Breast epithelium (tissue), 4 donors: ENCODE measurements around the gene NHLRC2. TPM values are rescaled to one million over a fixed set of nuclear protein-coding genes. Genes with fewer than 3 reads are reported as not detected.

ENCODE experiments used
- DNase-seq, 2 donors: peaks; one replicate each; pipeline ENCODE4 v3.0.0-alpha.2; 2019; ENCODE audit warnings: low spot score in 2 of 2
- H3K27ac ChIP-seq, 2 donors: fragments of 200-600 bp; sonication (generic) in 1 of 2; one replicate each; pipeline ENCODE4 v1.5.1; 2016 to 2019; ENCODE audit warnings: mild to moderate bottlenecking in 1 of 2
- H3K27me3 ChIP-seq, 2 donors: fragments of 200-600 bp; sonication (generic) in 1 of 2; one replicate each; pipeline versions ENCODE4 v1.5.1 to v1.6.0; 2017 to 2019; ENCODE audit warnings: control low read depth in 1 of 2, mild to moderate bottlenecking in 1 of 2
- H3K36me3 ChIP-seq: fragments of 200-600 bp; one replicate; pipeline ENCODE4 v1.5.1; 2019
- H3K4me1 ChIP-seq, 2 donors: fragments of 200-600 bp; sonication (generic); one replicate each; pipeline ENCODE4 v1.5.1; 2016 to 2019; ENCODE audit warnings: control low read depth in 1 of 2
- H3K4me3 ChIP-seq, 3 donors: fragments of 200-600 bp; sonication (generic); 1 replicate in 2 of 3; 2 replicates in 1 of 3; pipeline ENCODE4 v1.5.1; 2016 to 2019; ENCODE audit warnings: mild to moderate bottlenecking in 3 of 3, moderate library complexity in 2 of 3
- H3K9me3 ChIP-seq, 2 donors: fragments of 200-600 bp; sonication (generic) in 1 of 2; one replicate each; pipeline ENCODE4 v1.5.1; 2016 to 2019; ENCODE audit warnings: control low read depth in 1 of 2
- CTCF ChIP-seq, 3 donors: fragments of 450-650 bp; IDR thresholded peaks; one replicate each; pipeline ENCODE4 v1.5.1; 2016 to 2017; ENCODE audit warnings: antibody characterized with exemption in 3 of 3, mild to moderate bottlenecking in 3 of 3, moderate library complexity in 3 of 3
- POLR2A ChIP-seq: fragments of 450-650 bp; IDR thresholded peaks from one replicate; pipeline ENCODE4 v1.6.1; 2016; ENCODE audit warnings: antibody characterized with exemption, mild to moderate bottlenecking, moderate library complexity
- POLR2AphosphoS5 ChIP-seq, 3 donors: sonication (generic); formaldehyde crosslinking; IDR thresholded peaks; one replicate each; pipeline ENCODE4 v1.6.1; 2017; ENCODE audit warnings: antibody characterized with exemption in 3 of 3
- intact Hi-C: fragments of 100-400 bp; cut with DNase I; formaldehyde crosslinking; loops from one replicate; pipeline ENCODE4 v1.15.1; 2023; ENCODE audit warnings: low total_unique reads
- total RNA-seq, 3 donors: library from RNA; depleted of rRNA; stranded (reverse); fragments of >200 nt; gene quantifications; one replicate each; pipeline ENCODE4 v1.1.0, GENCODE V29; 2016

NHLRC2 gene
- total RNA-seq, 3 donors from 2014 or later: 36.4 to 84.3 (median 56.0) TPM

GRCh38 chr10:113905756-113906155 lies 51.3 kb downstream of the NHLRC2 start:
- H3K36me3 ChIP-seq: peaks cover 7% of the 10 kb centered on the region
- intact Hi-C loops: no loop called here
- no peaks in the 10 kb centered on the region for H3K4me1 ChIP-seq

GRCh38 chr10:113907166-113907565 lies 52.7 kb downstream of the NHLRC2 start:
- intact Hi-C loops: no loop called here
- Histone ChIP-seq H3K4me3 (no peak overlapping the region), H3K4me1 (no peaks in the 10 kb centered on the region), H3K36me3 (peaks cover 6% of the 10 kb centered on the region), H3K27ac (no peak overlapping the region), H3K27me3 (no peaks in the 10 kb centered on the region), H3K9me3 (no peaks in the 10 kb centered on the region)
- TF ChIP-seq CTCF (IDR thresholded peaks at IDR 0.05): no peak
- no peak for TF ChIP-seq POLR2A
- no peak for TF ChIP-seq POLR2AphosphoS5 (IDR thresholded peaks at IDR 0.05)
- DNase-seq: no peak

More at GRCh38 chr10:113905756-113906155, 51.3 kb downstream of the NHLRC2 start:
- Histone ChIP-seq H3K9me3 (no peaks in the 10 kb centered on the region), H3K4me3 (no peak overlapping the region), H3K27ac (no peak overlapping the region), H3K27me3 (no peaks in the 10 kb centered on the region)
- no peak for DNase-seq
- TF ChIP-seq POLR2A (no peak), POLR2AphosphoS5 (IDR thresholded peaks at IDR 0.05) (no peak), CTCF (IDR thresholded peaks at IDR 0.05) (no peak)

GRCh38 chr10:113908236-113908635 lies 53.8 kb downstream of the NHLRC2 start:
- no peaks in the 10 kb centered on the region for H3K36me3 ChIP-seq
- no peak overlapping the region for H3K4me3 ChIP-seq
- H3K27me3 ChIP-seq: no peaks in the 10 kb centered on the region
- intact Hi-C loops: no loop called here
- H3K4me1 ChIP-seq: no peaks in the 10 kb centered on the region
- no peak overlapping the region for H3K27ac ChIP-seq
- no peaks in the 10 kb centered on the region for H3K9me3 ChIP-seq
- TF ChIP-seq CTCF (IDR thresholded peaks at IDR 0.05) (no peak), POLR2A (no peak), POLR2AphosphoS5 (IDR thresholded peaks at IDR 0.05) (no peak)
- no peak for DNase-seq

GRCh38 chr10:113911113-113911512 lies 56.7 kb downstream of the NHLRC2 start:
- intact Hi-C loops: no loop called here

GRCh38 chr10:113911839-113912238 lies 57.4 kb downstream of the NHLRC2 start:
- Histone ChIP-seq H3K27ac (no peak overlapping the region), H3K36me3 (no peaks in the 10 kb centered on the region), H3K4me3 (no peak overlapping the region), H3K27me3 (no peaks in the 10 kb centered on the region), H3K9me3 (no peaks in the 10 kb centered on the region), H3K4me1 (no peaks in the 10 kb centered on the region)
- intact Hi-C loops: no loop called here
- DNase-seq: no peak
- TF ChIP-seq CTCF (IDR thresholded peaks at IDR 0.05): no peak
- TF ChIP-seq POLR2A: no peak
- no peak for TF ChIP-seq POLR2AphosphoS5 (IDR thresholded peaks at IDR 0.05)

More at GRCh38 chr10:113911113-113911512, 56.7 kb downstream of the NHLRC2 start:
- Histone ChIP-seq H3K4me1 (no peaks in the 10 kb centered on the region), H3K27ac (no peak overlapping the region), H3K27me3 (no peaks in the 10 kb centered on the region), H3K4me3 (no peak overlapping the region), H3K9me3 (no peaks in the 10 kb centered on the region), H3K36me3 (no peaks in the 10 kb centered on the region)
- TF ChIP-seq POLR2AphosphoS5 (IDR thresholded peaks at IDR 0.05) (no peak), CTCF (IDR thresholded peaks at IDR 0.05) (no peak), POLR2A (no peak)
- no peak for DNase-seq
